Breast epithelium (tissue), 3 donors: ENCODE measurements around the gene ZC3H15.

Experiments used
- CTCF ChIP-seq, 3 donors: fragments of 450-650 bp; IDR thresholded peaks; one replicate each; pipeline ENCODE4 v1.5.1; 2016 to 2017; ENCODE audit warnings: antibody characterized with exemption in 3 of 3, mild to moderate bottlenecking in 3 of 3, moderate library complexity in 3 of 3
- POLR2A ChIP-seq: fragments of 450-650 bp; IDR thresholded peaks from one replicate; pipeline ENCODE4 v1.6.1; 2016; ENCODE audit warnings: antibody characterized with exemption, mild to moderate bottlenecking, moderate library complexity
- POLR2AphosphoS5 ChIP-seq, 3 donors: sonication (generic); formaldehyde crosslinking; IDR thresholded peaks; one replicate each; pipeline ENCODE4 v1.6.1; 2017; ENCODE audit warnings: antibody characterized with exemption in 3 of 3

- no peak for TF ChIP-seq CTCF (IDR thresholded peaks at IDR 0.05)
- TF ChIP-seq POLR2AphosphoS5 (IDR thresholded peaks at IDR 0.05): no peak
- TF ChIP-seq POLR2A: no peak
These were observed 32.2 kb downstream of the ZC3H15 start for GRCh38 chr2:186518291-186518690.
